Measurements from ENCODE around the gene XPNPEP2. TPM values are rescaled to one million over a fixed set of nuclear protein-coding genes. Genes with fewer than 3 reads are reported as not detected.

The XPNPEP2 gene
- total RNA-seq, 2 experiments from 2014 or later, result 1.6 to 1.7 TPM

DNA sequence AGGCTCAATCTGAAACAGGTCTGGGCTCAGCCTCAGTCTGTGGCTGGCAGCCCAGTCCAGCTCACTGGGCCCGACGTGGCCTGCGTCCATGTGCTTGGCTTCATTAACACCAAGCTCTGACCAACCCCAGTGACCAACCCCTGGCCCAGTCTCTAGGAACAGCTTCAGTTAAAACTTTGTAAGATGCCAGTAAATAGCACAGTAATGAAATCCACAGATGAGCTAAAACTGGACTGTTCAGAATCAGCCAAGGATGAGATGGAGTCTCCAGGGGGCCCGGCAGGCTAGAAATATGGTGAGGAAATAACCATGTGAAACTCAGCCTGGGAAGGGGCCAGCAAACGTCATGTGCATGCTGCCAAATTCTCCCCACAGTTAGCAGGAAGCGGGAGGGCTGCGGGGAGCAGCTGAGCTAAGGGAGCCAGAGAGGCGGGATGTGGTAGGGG is 37.1 kb upstream of the XPNPEP2 start:
- POLR2A ChIA-PET, result no interaction called here
- ATAC-seq, result no peak

DNA sequence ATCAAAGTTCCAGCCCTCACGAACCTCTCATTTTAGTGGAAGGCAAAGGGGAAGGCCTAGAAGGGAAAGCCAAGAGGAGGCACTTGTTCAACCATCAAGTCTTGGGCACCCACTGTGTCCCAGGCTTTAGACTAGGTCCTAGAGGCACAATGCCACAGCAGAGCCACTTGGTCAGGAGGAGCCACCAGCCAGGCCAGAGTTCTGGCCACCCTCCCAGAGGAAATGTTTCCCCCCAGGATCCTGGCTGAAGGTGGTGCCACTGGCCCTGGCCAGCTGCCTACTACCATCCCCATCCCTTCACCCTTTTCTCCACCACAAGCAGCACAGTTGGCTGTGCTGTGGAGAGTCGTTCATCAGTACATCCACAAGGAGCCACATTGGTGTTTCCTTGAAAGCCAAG is 34.3 kb upstream of the XPNPEP2 start:
- Mint-ChIP-seq H3K36me3 (ENCODE audit: low read depth) (no peaks in the 10 kb centered on the region), H3K4me1 (ENCODE audit: low read depth) (no peaks in the 10 kb centered on the region), H3K4me3 (no peak overlapping the region), H3K9me3 (ENCODE audit: insufficient read depth) (no peaks in the 10 kb centered on the region), H3K27ac (no peak overlapping the region), H3K27me3 (ENCODE audit: low read depth) (peaks cover 2% of the 10 kb centered on the region)
- CTCF ChIA-PET, result no interaction called here
- ATAC-seq, result no peak
- no peak for DNase-seq
- POLR2A ChIA-PET, result no interaction called here

More for the DNA sequence above, 37.1 kb upstream of the XPNPEP2 start:
- CTCF ChIA-PET, result no interaction called here
- H3K36me3 Mint-ChIP-seq (ENCODE audit: low read depth), result no peaks in the 10 kb centered on the region
- H3K27ac Mint-ChIP-seq, result no peak overlapping the region
- no peak for DNase-seq
- H3K27me3 Mint-ChIP-seq (ENCODE audit: low read depth), result no peaks in the 10 kb centered on the region
- no peaks in the 10 kb centered on the region for H3K4me1 Mint-ChIP-seq (ENCODE audit: low read depth)
- no peak overlapping the region for H3K4me3 Mint-ChIP-seq
- no peaks in the 10 kb centered on the region for H3K9me3 Mint-ChIP-seq (ENCODE audit: insufficient read depth)

DNA sequence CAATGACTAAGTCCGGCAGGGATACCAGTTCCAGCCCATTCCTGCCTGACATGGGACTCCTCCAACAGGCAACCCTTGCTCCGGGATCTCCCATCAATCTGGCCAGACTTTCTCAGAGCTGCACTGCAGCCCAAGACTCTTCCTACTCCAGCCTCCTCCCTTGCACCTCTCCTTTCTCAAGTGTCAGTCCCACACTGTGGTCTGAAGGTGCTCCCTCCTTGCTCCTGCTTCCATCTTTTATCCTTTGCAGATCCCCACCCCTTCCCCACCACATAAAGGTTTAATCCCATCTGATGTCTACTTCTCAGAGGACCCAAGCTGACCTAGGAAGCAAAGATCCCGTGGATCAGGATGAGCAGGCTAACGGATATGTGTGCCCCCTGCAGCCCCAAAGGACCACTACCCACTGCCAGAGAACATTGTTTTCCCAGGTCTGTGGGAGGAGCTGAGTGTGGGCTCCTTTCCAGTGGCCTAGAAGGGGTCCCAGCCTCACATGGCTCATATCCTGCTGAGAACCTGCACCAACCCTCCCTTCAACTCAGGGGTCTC is 33.3 kb upstream of the XPNPEP2 start:
- POLR2A ChIA-PET, result no interaction called here
- Mint-ChIP-seq H3K4me1 (ENCODE audit: low read depth) (no peaks in the 10 kb centered on the region), H3K27ac (no peak overlapping the region), H3K4me3 (no peak overlapping the region), H3K36me3 (ENCODE audit: low read depth) (no peaks in the 10 kb centered on the region), H3K27me3 (ENCODE audit: low read depth) (peaks cover 2% of the 10 kb centered on the region), H3K9me3 (ENCODE audit: insufficient read depth) (no peaks in the 10 kb centered on the region)
- ATAC-seq (no peak), DNase-seq (no peak)
- CTCF ChIA-PET, result no interaction called here

DNA sequence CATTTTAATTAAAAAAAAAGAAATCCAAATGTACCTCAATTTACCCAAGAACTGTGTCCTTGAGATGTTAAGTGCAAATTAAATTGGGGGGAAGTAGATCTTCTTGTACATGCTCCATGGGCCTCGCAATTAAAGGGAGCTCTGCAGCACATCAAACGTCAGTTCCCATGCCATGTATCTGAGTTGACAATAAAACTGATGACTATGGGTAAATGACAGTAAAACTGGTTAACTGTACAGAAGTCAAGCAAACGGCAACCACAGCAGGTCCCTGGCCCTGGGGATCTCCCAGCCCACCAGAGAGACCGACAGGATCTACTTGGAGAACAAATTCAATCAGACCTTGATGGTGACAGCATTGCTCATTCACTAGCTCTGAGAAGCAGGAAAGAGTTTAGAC is 32.8 kb upstream of the XPNPEP2 start:
- Mint-ChIP-seq H3K4me3 (no peak overlapping the region), H3K9me3 (ENCODE audit: insufficient read depth) (no peaks in the 10 kb centered on the region), H3K27me3 (ENCODE audit: low read depth) (peaks cover 6% of the 10 kb centered on the region), H3K27ac (no peak overlapping the region), H3K4me1 (ENCODE audit: low read depth) (no peaks in the 10 kb centered on the region), H3K36me3 (ENCODE audit: low read depth) (no peaks in the 10 kb centered on the region)
- ChIA-PET CTCF (no interaction called here), POLR2A (no interaction called here)
- ATAC-seq (no peak), DNase-seq (no peak)

DNA sequence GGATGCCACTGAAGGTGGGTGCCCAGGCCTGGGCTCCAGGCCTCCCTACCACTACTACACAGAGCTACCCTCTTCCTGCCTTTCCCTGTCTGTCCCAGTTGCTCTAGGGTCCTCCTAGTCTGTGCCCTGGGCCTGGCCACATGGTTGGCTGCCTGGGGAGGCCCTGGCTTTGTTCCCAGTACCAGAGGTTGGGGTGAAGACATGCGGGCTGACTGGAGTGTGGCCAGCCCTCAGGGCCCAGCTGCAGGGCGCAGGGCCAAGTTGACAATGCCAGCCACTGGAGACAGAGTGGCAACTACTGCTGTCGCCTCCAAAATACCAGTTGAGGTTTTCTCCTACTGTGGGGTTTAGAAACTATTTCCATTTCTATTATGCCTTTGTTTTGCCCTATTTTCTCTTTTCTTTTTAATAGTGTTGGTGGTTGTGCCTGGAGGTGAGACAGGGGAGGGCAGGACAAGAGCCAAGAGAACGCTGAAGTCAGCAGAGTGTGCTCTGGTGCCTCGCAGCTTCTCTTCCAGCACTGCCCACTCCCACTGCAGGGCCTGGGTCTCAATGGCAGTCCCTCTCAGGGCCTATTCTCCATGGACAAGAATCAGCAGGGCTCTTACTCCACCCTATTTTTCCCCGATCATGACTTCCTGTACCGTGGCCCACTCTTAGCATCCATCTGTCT is 32.2 kb upstream of the XPNPEP2 start:
- H3K9me3 Mint-ChIP-seq (ENCODE audit: insufficient read depth), result no peaks in the 10 kb centered on the region

DNA sequence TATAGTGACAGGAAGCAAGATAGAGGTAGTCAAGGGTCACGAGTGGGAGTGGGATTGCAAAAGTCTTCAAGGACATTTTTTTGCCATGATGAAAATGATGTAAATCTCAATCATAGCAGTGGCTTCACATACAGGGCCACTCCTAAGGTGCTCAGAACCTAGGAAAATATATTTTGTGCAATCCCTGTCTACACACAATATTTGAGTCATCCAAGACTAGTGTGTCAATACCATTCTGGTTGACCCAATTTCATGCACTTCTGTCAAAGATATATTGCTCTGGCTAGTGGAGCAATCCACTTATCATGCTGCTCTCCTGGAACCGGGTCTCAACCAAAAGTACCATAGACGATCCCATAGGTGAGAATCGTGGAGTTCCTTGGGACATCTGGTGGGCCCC is 24.2 kb upstream of the XPNPEP2 start:
- Mint-ChIP-seq H3K9me3 (ENCODE audit: insufficient read depth) (no peaks in the 10 kb centered on the region), H3K4me3 (no peak overlapping the region), H3K4me1 (ENCODE audit: low read depth) (peaks cover 2% of the 10 kb centered on the region), H3K27me3 (ENCODE audit: low read depth) (peaks cover 4% of the 10 kb centered on the region), H3K36me3 (ENCODE audit: low read depth) (no peaks in the 10 kb centered on the region), H3K27ac (no peak overlapping the region)
- POLR2A ChIA-PET, result no interaction called here
- ATAC-seq (no peak), DNase-seq (no peak)
- CTCF ChIA-PET, result interaction anchor here (0.9 kb wide), 1 partner anchor 12 kb away, joined by 3 read pairs; no protein-coding TSS in a partner anchor

More for the DNA sequence above, 32.2 kb upstream of the XPNPEP2 start:
- H3K4me3 Mint-ChIP-seq, result no peak overlapping the region
- DNase-seq (no peak), ATAC-seq (no peak)
- ChIA-PET CTCF (no interaction called here), POLR2A (no interaction called here)
- H3K27me3 Mint-ChIP-seq (ENCODE audit: low read depth), result peaks cover 6% of the 10 kb centered on the region
- H3K27ac Mint-ChIP-seq, result no peak overlapping the region
- H3K4me1 Mint-ChIP-seq (ENCODE audit: low read depth), result no peaks in the 10 kb centered on the region
- H3K36me3 Mint-ChIP-seq (ENCODE audit: low read depth), result no peaks in the 10 kb centered on the region

DNA sequence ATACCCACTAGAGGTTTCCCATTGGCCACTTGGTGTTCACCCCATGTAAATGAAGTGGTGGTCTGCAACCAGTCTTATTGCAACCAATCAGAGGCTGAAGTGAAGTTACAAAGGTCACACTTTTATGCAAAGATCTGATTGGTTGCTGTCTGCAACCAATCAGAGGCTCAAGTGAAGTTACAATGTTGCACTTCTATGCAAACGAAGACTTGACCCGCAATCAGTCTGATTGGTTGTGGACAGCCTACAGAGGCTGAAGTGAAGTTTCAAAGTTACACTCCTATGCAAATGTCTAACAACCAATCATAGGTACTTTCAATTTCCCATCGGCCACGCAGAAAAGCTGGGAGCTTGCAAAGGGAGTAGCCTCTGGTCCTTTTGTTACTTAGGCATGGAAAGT is 22.3 kb upstream of the XPNPEP2 start:
- Mint-ChIP-seq H3K27me3 (ENCODE audit: low read depth) (no peaks in the 10 kb centered on the region), H3K4me3 (no peak overlapping the region), H3K4me1 (ENCODE audit: low read depth) (peaks cover 6% of the 10 kb centered on the region), H3K27ac (no peak overlapping the region), H3K9me3 (ENCODE audit: insufficient read depth) (no peaks in the 10 kb centered on the region), H3K36me3 (ENCODE audit: low read depth) (no peaks in the 10 kb centered on the region)
- POLR2A ChIA-PET, result no interaction called here
- CTCF ChIA-PET, result no interaction called here
- ATAC-seq (no peak), DNase-seq (no peak)

DNA sequence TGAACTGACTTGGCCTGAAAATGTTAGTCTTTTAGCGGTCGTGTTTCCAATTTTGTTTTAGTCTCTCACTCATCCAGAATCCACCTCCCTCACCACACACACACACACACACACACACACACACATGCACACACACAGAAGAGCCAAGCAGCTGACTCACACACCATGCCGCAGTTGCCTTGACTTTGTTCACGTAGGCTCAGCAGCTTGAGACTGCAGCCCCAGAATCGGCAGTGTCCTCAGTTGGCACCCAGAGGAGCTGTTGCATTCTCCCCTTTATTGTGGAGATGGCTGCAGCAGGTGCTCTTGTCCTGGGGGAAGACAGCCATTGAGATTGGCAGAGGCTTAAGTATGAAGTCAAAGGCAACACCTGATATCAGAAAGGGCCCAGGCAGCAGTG is 20.9 kb upstream of the XPNPEP2 start:
- Mint-ChIP-seq H3K4me1 (ENCODE audit: low read depth) (peaks cover 18% of the 10 kb centered on the region), H3K4me3 (no peak overlapping the region), H3K9me3 (ENCODE audit: insufficient read depth) (no peaks in the 10 kb centered on the region), H3K27me3 (ENCODE audit: low read depth) (no peaks in the 10 kb centered on the region), H3K27ac (no peak overlapping the region), H3K36me3 (ENCODE audit: low read depth) (no peaks in the 10 kb centered on the region)
- ChIA-PET CTCF (interaction anchor here (1.3 kb wide), 1 partner anchor 9 kb away, joined by 3 read pairs; no protein-coding TSS in a partner anchor), POLR2A (no interaction called here)
- ATAC-seq (no peak), DNase-seq (no peak)

DNA sequence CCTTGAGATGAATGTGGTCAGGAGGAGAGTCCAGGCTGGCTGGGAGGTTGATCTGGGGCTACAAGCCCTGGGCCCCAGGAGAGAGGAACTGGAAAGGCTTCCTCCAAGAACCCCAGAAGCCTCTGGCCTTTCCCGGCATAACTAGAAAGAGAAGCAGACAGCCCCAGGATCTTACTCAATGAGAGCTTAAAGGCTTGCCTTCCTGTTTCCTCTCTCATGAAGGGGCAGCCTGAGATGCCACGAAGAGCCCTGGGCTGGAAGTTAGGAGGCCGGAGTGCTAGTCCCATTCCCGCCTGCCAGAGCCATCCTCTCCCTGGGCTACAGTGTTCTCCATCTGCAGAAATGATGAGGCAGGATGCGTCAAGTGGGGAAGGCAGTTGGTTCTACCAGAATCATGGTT is 20.1 kb upstream of the XPNPEP2 start:
- DNase-seq (no peak), ATAC-seq (no peak)
- POLR2A ChIA-PET, result no interaction called here
- H3K4me1 Mint-ChIP-seq (ENCODE audit: low read depth), result peaks cover 18% of the 10 kb centered on the region
- H3K27me3 Mint-ChIP-seq (ENCODE audit: low read depth), result no peaks in the 10 kb centered on the region
- H3K4me3 Mint-ChIP-seq, result no peak overlapping the region
- H3K27ac Mint-ChIP-seq, result no peak overlapping the region
- CTCF ChIA-PET, result interaction anchor here (1.3 kb wide), 1 partner anchor 8 kb away, joined by 3 read pairs; no protein-coding TSS in a partner anchor
- H3K9me3 Mint-ChIP-seq (ENCODE audit: insufficient read depth), result no peaks in the 10 kb centered on the region
- no peaks in the 10 kb centered on the region for H3K36me3 Mint-ChIP-seq (ENCODE audit: low read depth)

DNA sequence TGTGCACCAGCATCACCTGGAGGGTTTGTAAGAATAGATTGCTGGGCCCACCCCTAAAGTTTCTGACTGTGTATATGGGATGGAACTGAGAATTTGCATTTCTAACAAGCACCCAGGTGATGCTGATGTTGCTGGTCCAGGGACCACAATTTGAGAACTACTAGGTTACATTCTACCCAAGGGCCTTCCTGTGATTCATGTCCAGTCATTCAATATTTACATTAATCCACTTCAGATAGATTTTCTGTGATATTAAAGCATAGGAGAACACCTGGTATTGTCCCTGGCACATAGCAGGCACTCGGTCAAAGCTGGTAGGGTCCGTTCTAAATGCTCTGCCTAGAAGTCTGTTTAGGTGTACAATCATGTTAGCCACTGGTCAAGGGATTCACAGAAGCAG is 19.5 kb upstream of the XPNPEP2 start:
- POLR2A ChIA-PET, result interaction anchor here (0.6 kb wide), 1 partner anchor 135 kb away, joined by 3 read pairs; no protein-coding TSS in a partner anchor
- ATAC-seq, result no peak

DNA sequence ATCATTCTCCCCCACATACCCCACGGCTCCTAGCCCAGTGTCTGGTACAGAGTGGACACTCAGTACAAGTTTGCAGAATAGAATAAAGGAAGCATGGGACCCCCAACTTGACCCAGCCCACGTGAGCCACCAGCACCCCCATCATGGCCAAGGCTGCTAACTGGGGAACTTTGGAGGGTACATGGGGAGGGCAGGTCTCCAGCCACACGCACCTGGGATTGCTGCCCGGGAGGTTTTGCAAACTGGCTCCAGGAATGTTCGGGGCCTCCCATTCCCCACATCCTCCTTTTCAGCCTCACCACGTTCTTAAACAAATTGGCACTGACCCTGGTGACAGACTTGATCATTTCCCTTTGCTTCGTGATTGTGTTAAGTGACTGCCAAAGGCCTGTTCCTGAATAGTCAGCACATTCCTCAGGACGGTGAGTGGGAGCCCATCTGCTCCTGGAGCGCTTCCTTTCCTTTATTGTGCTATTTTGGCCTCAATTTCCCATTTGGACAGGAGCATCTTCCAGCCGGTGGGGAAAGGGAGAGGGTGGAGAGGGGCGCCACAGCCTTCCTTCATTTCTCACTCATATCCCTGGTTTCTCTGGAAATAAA is 18.7 kb upstream of the XPNPEP2 start:
- DNase-seq (no peak), ATAC-seq (no peak)
- POLR2A ChIA-PET, result interaction anchor here (0.6 kb wide), 1 partner anchor 136 kb away, joined by 3 read pairs; no protein-coding TSS in a partner anchor
- H3K4me1 Mint-ChIP-seq (ENCODE audit: low read depth), result peaks cover 25% of the 10 kb centered on the region
- no peaks in the 10 kb centered on the region for H3K27me3 Mint-ChIP-seq (ENCODE audit: low read depth)
- H3K9me3 Mint-ChIP-seq (ENCODE audit: insufficient read depth), result no peaks in the 10 kb centered on the region
- no peak overlapping the region for H3K27ac Mint-ChIP-seq
- CTCF ChIA-PET, result no interaction called here
- H3K36me3 Mint-ChIP-seq (ENCODE audit: low read depth), result no peaks in the 10 kb centered on the region
- H3K4me3 Mint-ChIP-seq, result no peak overlapping the region

More for the DNA sequence above, 19.5 kb upstream of the XPNPEP2 start:
- DNase-seq, result no peak
- Mint-ChIP-seq H3K9me3 (ENCODE audit: insufficient read depth) (no peaks in the 10 kb centered on the region), H3K4me1 (ENCODE audit: low read depth) (peaks cover 18% of the 10 kb centered on the region), H3K27me3 (ENCODE audit: low read depth) (no peaks in the 10 kb centered on the region), H3K27ac (no peak overlapping the region), H3K4me3 (no peak overlapping the region), H3K36me3 (ENCODE audit: low read depth) (no peaks in the 10 kb centered on the region)
- CTCF ChIA-PET, result interaction anchor here (1.3 kb wide), 1 partner anchor 8 kb away, joined by 3 read pairs; no protein-coding TSS in a partner anchor

DNA sequence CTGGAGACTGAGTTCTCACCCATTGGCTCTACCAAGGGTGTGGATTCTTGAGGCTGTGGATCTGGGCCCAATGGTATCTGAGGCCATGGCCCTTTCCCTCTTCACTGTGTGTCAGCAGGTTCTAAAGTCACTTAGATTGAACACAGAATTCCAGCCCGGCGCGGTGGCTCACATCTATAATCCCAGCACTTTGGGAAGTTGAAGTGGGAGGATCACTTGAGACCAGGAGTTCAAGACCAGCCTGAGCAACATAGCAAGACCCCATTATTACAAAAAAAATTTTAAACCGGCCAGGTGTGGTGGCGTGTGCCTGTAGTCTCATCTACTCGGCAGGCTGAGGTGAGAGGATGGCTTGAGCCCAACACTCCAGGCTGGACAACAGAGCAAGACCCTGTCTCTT is 18.0 kb upstream of the XPNPEP2 start:
- Mint-ChIP-seq H3K36me3 (ENCODE audit: low read depth) (no peaks in the 10 kb centered on the region), H3K4me1 (ENCODE audit: low read depth) (peaks cover 25% of the 10 kb centered on the region), H3K27me3 (ENCODE audit: low read depth) (no peaks in the 10 kb centered on the region), H3K27ac (no peak overlapping the region), H3K9me3 (ENCODE audit: insufficient read depth) (no peaks in the 10 kb centered on the region), H3K4me3 (no peak overlapping the region)
- no peak for ATAC-seq
- DNase-seq, result no peak
- ChIA-PET CTCF (interaction anchor here (1.1 kb wide), 1 partner anchor 83 kb away, joined by 4 read pairs; no protein-coding TSS in a partner anchor), POLR2A (no interaction called here)
